HFFc6 (cell line): ENCODE data around the gene CADPS2. TPM values are rescaled to one million over a fixed set of nuclear protein-coding genes. Genes with fewer than 3 reads are reported as not detected.

Source experiments
- DNase-seq: peaks from one replicate; pipeline ENCODE4 v3.0.0-alpha.2; 2018
- H3K27ac Mint-ChIP-seq: 2 replicates; pipeline ENCODE4 v1.8.0; 2020; ENCODE audit warnings: mild to moderate bottlenecking, mixed read lengths
- H3K27me3 Mint-ChIP-seq: 2 replicates; pipeline ENCODE4 v1.8.0; 2021; ENCODE audit warnings: mild to moderate bottlenecking, moderate library complexity, mixed read lengths; ENCODE audit not compliant: insufficient read depth
- H3K36me3 Mint-ChIP-seq: 2 replicates; pipeline ENCODE4 v1.8.0; 2021; ENCODE audit warnings: low read depth, mixed read lengths
- H3K4me1 Mint-ChIP-seq: 2 replicates; pipeline ENCODE4 v1.8.0; 2020; ENCODE audit warnings: low read depth, mixed read lengths
- H3K4me3 Mint-ChIP-seq: 2 replicates; pipeline ENCODE4 v1.8.0; 2020; ENCODE audit warnings: mild to moderate bottlenecking, moderate library complexity, mixed read lengths
- H3K9me3 Mint-ChIP-seq: 2 replicates; pipeline ENCODE4 v1.8.0; 2020; ENCODE audit warnings: mild to moderate bottlenecking, mixed read lengths
- CTCF ChIP-seq: fragments of 200-600 bp; sonication (generic); IDR thresholded peaks from 2 replicates; pipeline ENCODE4 v1.5.0; 2021; ENCODE audit warnings: antibody characterized with exemption, mild to moderate bottlenecking
- total RNA-seq, 6 experiments: library from RNA; stranded (reverse); fragmentation: NEBNext Ultra II Directional; extraction: Animal tissue kit (Norgen Biotek cat#: 25700); gene quantifications; 2 replicates in 1 of 6; 3 replicates in 5 of 6; pipeline ENCODE4 v1.2.3, GENCODE V29; 2021

The CADPS2 gene
- total RNA-seq, 6 experiments from 2014 or later, result not detected

GRCh38 chr7:122675621-122676020 is 210.6 kb downstream of the CADPS2 start:
- no peaks in the 10 kb centered on the region for H3K4me1 Mint-ChIP-seq
- no peak overlapping the region for H3K27ac Mint-ChIP-seq
- H3K4me3 Mint-ChIP-seq, result no peak overlapping the region
- no peaks in the 10 kb centered on the region for H3K36me3 Mint-ChIP-seq
- DNase-seq, result no peak
- no peak for TF ChIP-seq CTCF
- H3K27me3 Mint-ChIP-seq, result no peaks in the 10 kb centered on the region
- peaks cover 52% of the 10 kb centered on the region for H3K9me3 Mint-ChIP-seq

GRCh38 chr7:122675011-122675410 is 211.2 kb downstream of the CADPS2 start:
- H3K27me3 Mint-ChIP-seq, result no peaks in the 10 kb centered on the region
- TF ChIP-seq CTCF, result no peak
- no peak for DNase-seq
- no peak overlapping the region for H3K27ac Mint-ChIP-seq
- H3K9me3 Mint-ChIP-seq, result peaks cover 49% of the 10 kb centered on the region
- H3K4me3 Mint-ChIP-seq, result no peak overlapping the region
- no peaks in the 10 kb centered on the region for H3K36me3 Mint-ChIP-seq
- no peaks in the 10 kb centered on the region for H3K4me1 Mint-ChIP-seq

GRCh38 chr7:122674502-122674901 is 211.8 kb downstream of the CADPS2 start:
- no peak for DNase-seq
- Mint-ChIP-seq H3K4me3 (no peak overlapping the region), H3K4me1 (no peaks in the 10 kb centered on the region), H3K9me3 (peaks cover 47% of the 10 kb centered on the region), H3K36me3 (no peaks in the 10 kb centered on the region), H3K27ac (no peak overlapping the region), H3K27me3 (no peaks in the 10 kb centered on the region)
- no peak for TF ChIP-seq CTCF

- Mint-ChIP-seq H3K9me3 (peaks cover 43% of the 10 kb centered on the region), H3K4me3 (no peak overlapping the region), H3K27ac (no peak overlapping the region), H3K4me1 (no peaks in the 10 kb centered on the region), H3K27me3 (no peaks in the 10 kb centered on the region), H3K36me3 (no peaks in the 10 kb centered on the region)
- no peak for TF ChIP-seq CTCF
- DNase-seq, result no peak
These were observed 212.3 kb downstream of the CADPS2 start for GRCh38 chr7:122673951-122674350.

GRCh38 chr7:122672536-122672935 is 213.7 kb downstream of the CADPS2 start:
- Mint-ChIP-seq H3K27me3 (no peaks in the 10 kb centered on the region), H3K4me3 (no peak overlapping the region), H3K36me3 (no peaks in the 10 kb centered on the region), H3K4me1 (no peaks in the 10 kb centered on the region), H3K27ac (no peak overlapping the region), H3K9me3 (peaks cover 51% of the 10 kb centered on the region)
- no peak for TF ChIP-seq CTCF
- no peak for DNase-seq

- Mint-ChIP-seq H3K36me3 (no peaks in the 10 kb centered on the region), H3K9me3 (peaks cover 52% of the 10 kb centered on the region), H3K4me3 (no peak overlapping the region), H3K27me3 (no peaks in the 10 kb centered on the region), H3K4me1 (no peaks in the 10 kb centered on the region), H3K27ac (no peak overlapping the region)
- no peak for TF ChIP-seq CTCF
- DNase-seq, result no peak
These were observed 222.5 kb downstream of the CADPS2 start for GRCh38 chr7:122663733-122664132.
